A549 (cell line): ENCODE measurements around the gene TMEM141. TPM values are rescaled to one million over a fixed set of nuclear protein-coding genes. Genes with fewer than 3 reads are reported as not detected.

Experiments
- ATAC-seq, 2 experiments: fragments of 200-7000 bp in 1 of 2; fragments of >200 bp in 1 of 2; cut with Nextera tagmentation in 1 of 2; cut with Tn5 transposase in 1 of 2; 3 replicates each; pipeline versions ENCODE4 v1.8.0 to v1.9.1; 2018 to 2020; ENCODE audit warnings: mild to moderate bottlenecking in 1 of 2, moderate library complexity in 1 of 2
- CTCF ChIA-PET: fragments of 300-600 bp; sonication (Branson Sonifier 250); formaldehyde crosslinking; extraction: SDS; loops from one replicate; lab custom pipeline; 2021; ENCODE audit warnings: antibody characterized with exemption, inconsistent platforms; lab: Yijun Ruan, JAX
- POLR2A ChIA-PET: fragments of 350-600 bp; formaldehyde crosslinking; extraction: SDS; loops from one replicate; lab custom pipeline; 2021; ENCODE audit warnings: antibody characterized with exemption, inconsistent platforms; lab: Yijun Ruan, JAX
- DNase-seq, 2 experiments: peaks; one replicate each; pipeline versions ENCODE4 v3.0.0 to v3.0.0-alpha.2; 2011 to 2016; ENCODE audit warnings: low read depth in 1 of 2, low spot score in 1 of 2
- FAIRE-seq: peaks from 2 replicates; lab custom pipeline; 2011; peaks lifted over from hg19 to GRCh38; lab: Jason Lieb, UNC
- H3K27ac ChIP-seq, 2 experiments: fragments of >200 bp; sonication (Bioruptor Twin); formaldehyde crosslinking; 3 replicates each; pipeline ENCODE4 v1.5.1; 2016 to 2017
- H3K4me1 ChIP-seq: fragments of >200 bp; sonication (Bioruptor Twin); formaldehyde crosslinking; 3 replicates; pipeline ENCODE4 v1.6.1; 2016
- H3K4me2 ChIP-seq: fragments of >200 bp; sonication (Bioruptor Twin); formaldehyde crosslinking; 3 replicates; pipeline ENCODE4 v1.6.1; 2016
- H3K4me3 ChIP-seq: fragments of >200 bp; sonication (Bioruptor Twin); formaldehyde crosslinking; 3 replicates; pipeline ENCODE4 v1.5.1; 2016
- H3K9me3 ChIP-seq: fragments of >200 bp; sonication (Bioruptor Twin); formaldehyde crosslinking; 3 replicates; pipeline ENCODE4 v1.6.1; 2016
- ATOH8 ChIP-seq: fragments of 250-450 bp; sonication (Bioruptor Pico); IDR thresholded peaks from 2 replicates; pipeline ENCODE4 v1.5.0; 2020; ENCODE audit warnings: low read depth, mild to moderate bottlenecking, moderate library complexity
- BHLHE40 ChIP-seq: IDR thresholded peaks from 2 replicates; pipeline ENCODE4 v1.6.1; 2012; ENCODE audit warnings: low read depth, low read length, inconsistent platforms
- CBX2 ChIP-seq: fragments of 200-600 bp; sonication (generic); IDR thresholded peaks from 2 replicates; pipeline ENCODE4 v1.6.1; 2016; ENCODE audit warnings: low read depth, mild to moderate bottlenecking, borderline replicate concordance
- CEBPB ChIP-seq, 2 experiments: fragments of >200 bp in 1 of 2; sonication (Bioruptor Twin) in 1 of 2; formaldehyde crosslinking in 1 of 2; IDR thresholded peaks; 2 replicates each; pipeline ENCODE4 v1.6.1; 2012 to 2016
- CHD2 ChIP-seq: fragments of 150-350 bp; IDR thresholded peaks from 2 replicates; pipeline ENCODE4 v1.6.1; 2014; ENCODE audit warnings: low read length; ENCODE audit not compliant: partially characterized antibody
- CTCF ChIP-seq: fragments of >200 bp; sonication (Bioruptor Twin); formaldehyde crosslinking; IDR thresholded peaks from 3 replicates; pipeline ENCODE4 v1.5.1; 2016
- E2F6 ChIP-seq: IDR thresholded peaks from 2 replicates; pipeline ENCODE4 v1.6.1; 2012; ENCODE audit warnings: low read depth, borderline replicate concordance
- ELK1 ChIP-seq: fragments of 150-350 bp; IDR thresholded peaks from 2 replicates; pipeline ENCODE4 v1.6.1; 2014; ENCODE audit warnings: low read depth, mild to moderate bottlenecking, low read length
- FOSB ChIP-seq: fragments of 250-450 bp; sonication (Bioruptor Pico); IDR thresholded peaks from 2 replicates; pipeline ENCODE4 v1.5.0; 2020; ENCODE audit warnings: mild to moderate bottlenecking, moderate library complexity
- FOXS1 ChIP-seq: fragments of 250-450 bp; sonication (Bioruptor Pico); IDR thresholded peaks from 2 replicates; pipeline ENCODE4 v1.5.0; 2020; ENCODE audit warnings: mild to moderate bottlenecking, moderate library complexity
- HDAC2 ChIP-seq: fragments of 200-600 bp; sonication (generic); IDR thresholded peaks from 2 replicates; pipeline ENCODE4 v1.6.1; 2016
- JUN ChIP-seq, 2 experiments: fragments of >200 bp; sonication (Bioruptor Twin); formaldehyde crosslinking; IDR thresholded peaks; 2 replicates in 1 of 2; 3 replicates in 1 of 2; pipeline ENCODE4 v1.6.1; 2016 to 2017
- JUNB ChIP-seq: fragments of >200 bp; sonication (Bioruptor Twin); formaldehyde crosslinking; IDR thresholded peaks from 2 replicates; pipeline ENCODE4 v1.6.1; 2016
- KDM5A ChIP-seq: fragments of 200-600 bp; sonication (generic); IDR thresholded peaks from 2 replicates; pipeline ENCODE4 v1.6.1; 2016; ENCODE audit warnings: antibody characterized with exemption, mild to moderate bottlenecking
- NFE2L2 ChIP-seq: fragments of 150-350 bp; conservative IDR thresholded peaks from 2 replicates; pipeline ENCODE4 v1.6.1; 2014; ENCODE audit warnings: low read length
- NPAS2 ChIP-seq: fragments of 250-450 bp; sonication (Bioruptor Pico); IDR thresholded peaks from 2 replicates; pipeline ENCODE4 v1.8.0; 2022; ENCODE audit warnings: mild to moderate bottlenecking, moderate library complexity, borderline replicate concordance
- PHF8 ChIP-seq: fragments of 200-600 bp; sonication (generic); IDR thresholded peaks from 2 replicates; pipeline ENCODE4 v1.6.1; 2016; ENCODE audit warnings: low read depth, mild to moderate bottlenecking, antibody characterized with exemption, moderate library complexity, borderline replicate concordance
- POLR2AphosphoS2 ChIP-seq: conservative IDR thresholded peaks from 2 replicates; pipeline ENCODE4 v1.6.1; 2012; ENCODE audit warnings: low read length, improper control_type of control experiment, inconsistent platforms
- RAD21 ChIP-seq, 2 experiments: fragments of >200 bp in 1 of 2; sonication (Bioruptor Twin) in 1 of 2; formaldehyde crosslinking in 1 of 2; IDR thresholded peaks in 1 of 2; conservative IDR thresholded peaks in 1 of 2; 2 replicates in 1 of 2; 3 replicates in 1 of 2; pipeline ENCODE4 v1.6.1; 2012 to 2018; ENCODE audit warnings: inconsistent platforms in 1 of 2
- RARB ChIP-seq: fragments of 250-450 bp; sonication (Bioruptor Pico); IDR thresholded peaks from 2 replicates; pipeline ENCODE4 v1.8.0; 2021; ENCODE audit warnings: mild to moderate bottlenecking, moderate library complexity
- RFX5 ChIP-seq: fragments of 450-650 bp; IDR thresholded peaks from 2 replicates; pipeline ENCODE4 v1.7.1; 2014; ENCODE audit warnings: antibody characterized with exemption, mild to moderate bottlenecking, moderate library complexity
- SMC3 ChIP-seq: fragments of >200 bp; sonication (Bioruptor Twin); formaldehyde crosslinking; IDR thresholded peaks from 3 replicates; pipeline ENCODE4 v1.6.1; 2018; ENCODE audit warnings: inconsistent platforms
- SREBF2 ChIP-seq: fragments of 450-650 bp; IDR thresholded peaks from 2 replicates; pipeline ENCODE4 v1.6.1; 2014; ENCODE audit warnings: mild to moderate bottlenecking, moderate library complexity
- TFCP2L1 ChIP-seq: fragments of 250-450 bp; sonication (Bioruptor Pico); IDR thresholded peaks from 2 replicates; pipeline ENCODE4 v1.5.0; 2021; ENCODE audit warnings: mild to moderate bottlenecking
- ZSCAN20 ChIP-seq: fragments of 250-450 bp; sonication (Bioruptor Pico); IDR thresholded peaks from 2 replicates; pipeline ENCODE4 v1.8.0; 2022; ENCODE audit warnings: mild to moderate bottlenecking, moderate library complexity
- WGBS: methylation state at CpG from one replicate; pipeline ENCODE4 v1.1.6; 2017; ENCODE audit errors: missing lambda C conversion rate; 5-methylcytosine and 5-hydroxymethylcytosine counted together
- polyA plus RNA-seq, 4 experiments: library from polyadenylated mRNA; depleted of rRNA in 3 of 4; stranded (reverse); fragments of >200 nt; fragmentation: RNase III in 1 of 4; extraction: RNeasy Plus Mini Kit Qiagen cat#74134 plus additional on column Dnase treatment in 1 of 4; gene quantifications; 2 replicates in 3 of 4; 3 replicates in 1 of 4; pipeline ENCODE4 v1.2.3, GENCODE V29; 2011 to 2017

TMEM141 gene
- polyA plus RNA-seq, 2 of the 4 experiments (the other 2 are of a cell fraction) = 64.5 to 70.7 TPM

DNA sequence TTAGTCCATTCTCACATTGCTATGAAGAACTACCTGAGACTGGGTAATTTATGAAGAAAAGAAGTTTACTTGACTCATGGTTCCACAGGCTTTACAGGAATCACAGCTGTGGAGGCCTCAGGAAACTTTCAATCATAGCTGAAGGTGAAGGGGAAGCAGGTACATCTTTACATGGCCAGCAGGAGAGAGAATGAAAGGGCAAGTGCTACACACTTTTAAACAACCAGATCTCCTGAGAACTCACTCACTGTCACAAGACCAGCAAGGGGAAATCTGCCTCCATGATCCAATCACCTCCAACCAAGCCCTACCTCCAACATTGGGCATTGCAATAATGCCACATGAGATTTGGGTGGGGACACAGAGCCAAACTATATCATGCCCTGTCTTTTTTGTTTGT, 39.3 kb upstream of the TMEM141 start:
- no peak overlapping the region for H3K4me2 ChIP-seq
- H3K9me3 ChIP-seq = peaks cover 13% of the 10 kb centered on the region
- DNase-seq (no peak), ATAC-seq (no peak), FAIRE-seq (no peak)
- ChIA-PET CTCF (interaction anchor here (0.8 to 11.9 kb wide), 3 partner anchors 8 to 24 kb away, joined by 3 to 79 read pairs (median 7); partner anchors contain the start of gene LCN8), POLR2A (no interaction called here)
- no peaks in the 10 kb centered on the region for H3K4me1 ChIP-seq
- no peak overlapping the region for H3K4me3 ChIP-seq
- no peak overlapping the region for H3K27ac ChIP-seq
- TF ChIP-seq ATOH8 (CRISPR knock-in tag) (no peak), RFX5 (no peak)

GRCh38 chr9:136753371-136754058, 37.6 kb upstream of the TMEM141 start:
- FAIRE-seq = no peak
- TF ChIP-seq TFCP2L1 (CRISPR knock-in tag) (no peak), JUNB (no peak), JUN (IDR thresholded peaks at IDR 0.05) (no peak), PHF8 (no peak), NFE2L2 (no peak), RAD21 (conservative IDR thresholded peaks at IDR 0.05 in 1 of 2, IDR thresholded peaks at IDR 0.05 in 1 of 2) (no peak), NPAS2 (CRISPR knock-in tag) (no peak), FOSB (CRISPR knock-in tag) (no peak), KDM5A (no peak), CTCF (no peak), SREBF2 (no peak), SMC3 (no peak), FOXS1 (CRISPR knock-in tag) (no peak)

DNA sequence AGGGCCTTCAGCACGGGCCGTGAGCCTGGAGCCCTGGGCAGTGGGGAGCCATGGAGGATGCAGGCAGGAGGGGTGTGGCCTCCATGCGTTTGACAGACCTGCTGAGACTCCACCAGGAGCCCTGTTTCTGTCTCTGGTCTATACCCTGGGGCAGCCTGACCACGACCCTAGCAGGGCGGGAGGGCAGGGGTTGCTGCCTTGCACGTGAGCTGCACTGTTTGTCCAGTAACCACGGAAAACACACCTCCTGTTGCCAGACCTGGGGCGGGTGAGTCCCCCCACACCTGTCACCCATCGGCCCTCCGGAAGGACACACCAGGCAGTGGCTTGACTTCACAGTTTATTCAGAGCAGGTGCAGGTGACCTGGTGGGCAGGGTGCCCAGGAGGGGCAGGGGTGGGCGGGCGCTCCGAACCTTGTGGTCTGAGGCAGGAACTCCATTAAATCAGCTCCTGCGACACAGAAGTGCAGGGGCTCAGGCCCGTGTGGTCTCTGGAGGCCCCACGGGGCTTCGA, 37.0 kb upstream of the TMEM141 start:
- FAIRE-seq (no peak), DNase-seq (no peak), ATAC-seq (no peak)
- Histone ChIP-seq H3K9me3 (peaks cover 13% of the 10 kb centered on the region), H3K4me3 (no peak overlapping the region), H3K4me2 (no peak overlapping the region), H3K4me1 (no peaks in the 10 kb centered on the region), H3K27ac (no peak overlapping the region)
- WGBS = 80% methylated on average over 6 of the region's 17 CpGs
- POLR2A ChIA-PET = no interaction called here
- TF ChIP-seq CHD2 (no peak), NPAS2 (CRISPR knock-in tag) (no peak), RARB (CRISPR knock-in tag) (no peak), HDAC2 (no peak), BHLHE40 (no peak), ELK1 (no peak), POLR2AphosphoS2 (no peak), E2F6 (no peak), FOXS1 (CRISPR knock-in tag) (no peak), KDM5A (no peak), ZSCAN20 (CRISPR knock-in tag) (no peak), CEBPB (IDR thresholded peaks at IDR 0.05) (no peak), CBX2 (no peak)
- CTCF ChIA-PET = interaction anchor here (1.6 to 28.0 kb wide), 4 partner anchors 10 to 38 kb away, joined by 3 to 625 read pairs (median 8); partner anchors contain the start of gene TMEM141

More at GRCh38 chr9:136753371-136754058, 37.6 kb upstream of the TMEM141 start:
- ChIA-PET POLR2A (no interaction called here), CTCF (interaction anchor here (1.6 to 28.0 kb wide), 3 partner anchors 9 to 25 kb away, joined by 4 to 625 read pairs (median 13); partner anchors contain the start of gene TMEM141)
- Histone ChIP-seq H3K27ac (no peak overlapping the region), H3K9me3 (peaks cover 13% of the 10 kb centered on the region), H3K4me1 (no peaks in the 10 kb centered on the region), H3K4me3 (no peak overlapping the region), H3K4me2 (no peak overlapping the region)
- ATAC-seq (no peak), DNase-seq (no peak)
- 66% methylated on average over 16 of the region's 31 CpGs for WGBS
